ENCODE results near the gene ADAM19. TPM values are rescaled to one million over a fixed set of nuclear protein-coding genes. Genes with fewer than 3 reads are reported as not detected.

Gene ADAM19
- total RNA-seq, 2 donors from 2014 or later: 1.3 to 1.6 TPM

DNA sequence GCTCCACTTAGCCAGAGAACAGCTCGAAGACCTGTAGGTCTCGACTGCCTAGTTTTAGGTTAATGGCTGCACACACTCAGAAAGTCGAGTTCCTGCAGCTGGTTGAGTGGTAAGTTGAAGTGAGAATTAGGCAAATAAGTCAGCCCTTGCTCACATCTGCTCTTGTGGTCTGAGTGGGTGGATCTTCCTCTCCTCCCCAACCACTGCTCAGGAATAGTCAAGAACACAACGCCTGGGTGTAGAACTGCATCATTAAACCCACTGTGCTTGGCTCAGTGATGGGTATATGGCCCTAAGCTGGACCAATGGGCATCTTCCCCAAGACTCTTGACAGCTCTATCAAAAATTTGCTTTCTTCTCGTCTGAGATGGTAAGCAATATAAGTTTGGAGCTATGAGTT, 20.9 kb upstream of the ADAM19 start:
- Histone ChIP-seq H3K27ac (no peak overlapping the region), H3K4me1 (no peaks in the 10 kb centered on the region), H3K27me3 (no peaks in the 10 kb centered on the region), H3K9me3 (no peaks in the 10 kb centered on the region), H3K4me3 (no peak overlapping the region), H3K36me3 (replicated peaks in 1 of 2; ENCODE audit: insufficient read depth in 1 of 2, low read depth in 2 of 2) (no peaks in the 10 kb centered on the region)
- no peak for TF ChIP-seq POLR2A (IDR thresholded peaks at IDR 0.05)
- TF ChIP-seq, protein P1, sequence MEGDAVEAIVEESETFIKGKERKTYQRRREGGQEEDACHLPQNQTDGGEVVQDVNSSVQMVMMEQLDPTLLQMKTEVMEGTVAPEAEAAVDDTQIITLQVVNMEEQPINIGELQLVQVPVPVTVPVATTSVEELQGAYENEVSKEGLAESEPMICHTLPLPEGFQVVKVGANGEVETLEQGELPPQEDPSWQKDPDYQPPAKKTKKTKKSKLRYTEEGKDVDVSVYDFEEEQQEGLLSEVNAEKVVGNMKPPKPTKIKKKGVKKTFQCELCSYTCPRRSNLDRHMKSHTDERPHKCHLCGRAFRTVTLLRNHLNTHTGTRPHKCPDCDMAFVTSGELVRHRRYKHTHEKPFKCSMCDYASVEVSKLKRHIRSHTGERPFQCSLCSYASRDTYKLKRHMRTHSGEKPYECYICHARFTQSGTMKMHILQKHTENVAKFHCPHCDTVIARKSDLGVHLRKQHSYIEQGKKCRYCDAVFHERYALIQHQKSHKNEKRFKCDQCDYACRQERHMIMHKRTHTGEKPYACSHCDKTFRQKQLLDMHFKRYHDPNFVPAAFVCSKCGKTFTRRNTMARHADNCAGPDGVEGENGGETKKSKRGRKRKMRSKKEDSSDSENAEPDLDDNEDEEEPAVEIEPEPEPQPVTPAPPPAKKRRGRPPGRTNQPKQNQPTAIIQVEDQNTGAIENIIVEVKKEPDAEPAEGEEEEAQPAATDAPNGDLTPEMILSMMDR (IDR thresholded peaks at IDR 0.05): no peak
- 54 to 72% methylated on average over 5 of the region's 5 CpGs for WGBS, 2 donors
- intact Hi-C loops (cut with DNase I): no loop called here
- ATAC-seq (no peak), DNase-seq (peak in 1 of 4 donors; percentile 10)

DNA sequence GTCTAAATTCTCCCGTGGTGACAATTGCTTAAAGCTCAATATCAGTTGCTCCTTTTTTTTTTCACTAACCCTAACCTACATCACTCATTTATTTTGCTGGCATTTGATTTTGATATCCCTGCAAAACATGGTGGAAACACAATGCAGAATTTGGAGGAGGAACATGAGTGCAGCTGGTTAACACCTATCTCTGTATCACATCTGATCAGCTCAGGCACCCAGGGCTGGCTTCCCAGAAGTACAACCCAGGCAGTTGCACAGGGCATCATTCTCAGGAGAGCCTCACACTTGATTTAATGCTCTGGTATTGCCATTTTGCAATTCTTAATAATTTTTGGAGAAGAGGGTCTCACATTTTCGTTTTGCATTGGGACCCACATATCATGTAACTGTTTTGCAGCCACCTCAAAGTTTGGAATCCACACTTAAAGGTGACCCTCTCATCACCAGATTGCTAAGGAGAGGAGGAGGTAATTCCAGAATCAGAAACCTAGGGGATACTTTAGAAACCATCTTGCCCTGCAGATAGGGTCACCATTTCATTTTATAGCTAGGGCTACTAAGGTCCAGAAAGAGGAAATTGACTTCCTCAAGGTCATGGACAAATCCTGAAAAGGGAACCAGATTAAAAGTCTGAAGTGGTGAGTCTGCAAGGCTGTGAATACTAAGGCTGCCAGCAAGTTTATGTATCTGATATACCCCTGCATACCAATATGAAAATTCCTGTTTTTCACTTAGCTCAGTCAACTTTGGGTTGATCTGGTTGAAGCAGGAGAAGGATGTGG, 19.3 kb upstream of the ADAM19 start:
- 45 to 46% methylated on average over 2 of the region's 2 CpGs for WGBS, 2 donors
- no peak overlapping the region for H3K27ac ChIP-seq
- intact Hi-C loops (cut with DNase I): no loop called here
- ATAC-seq (no peak), DNase-seq (no peak)
- no peaks in the 10 kb centered on the region for H3K9me3 ChIP-seq
- TF ChIP-seq, protein P1 (IDR thresholded peaks at IDR 0.05): no peak
- TF ChIP-seq POLR2A (IDR thresholded peaks at IDR 0.05): no peak
- no peaks in the 10 kb centered on the region for H3K4me1 ChIP-seq
- H3K36me3 ChIP-seq (replicated peaks in 1 of 2; ENCODE audit: insufficient read depth in 1 of 2, low read depth in 2 of 2): no peaks in the 10 kb centered on the region
- no peaks in the 10 kb centered on the region for H3K27me3 ChIP-seq
- no peak overlapping the region for H3K4me3 ChIP-seq

DNA sequence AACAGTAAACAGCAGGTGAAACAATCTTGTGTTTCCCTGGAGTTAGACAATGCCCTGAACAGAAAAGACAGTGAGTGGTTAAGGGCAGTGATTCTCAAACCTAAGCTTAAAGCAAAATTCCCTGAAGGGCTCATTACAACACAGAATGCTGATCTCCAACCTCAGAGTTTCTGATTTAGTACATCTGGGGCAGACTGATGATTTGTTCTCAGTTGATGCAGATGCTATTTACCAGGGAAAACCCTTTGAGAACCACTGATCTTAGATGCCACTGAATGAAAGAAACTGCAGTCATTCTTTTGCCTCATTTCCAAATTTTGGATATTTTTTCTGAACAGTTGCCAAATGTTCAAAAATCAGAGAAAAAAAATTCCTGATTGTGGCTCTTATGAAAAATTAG, 18.7 kb upstream of the ADAM19 start:
- H3K27me3 ChIP-seq: no peaks in the 10 kb centered on the region
- H3K4me1 ChIP-seq: no peaks in the 10 kb centered on the region
- intact Hi-C loops (cut with DNase I): no loop called here
- no peaks in the 10 kb centered on the region for H3K9me3 ChIP-seq
- no peak for TF ChIP-seq POLR2A (IDR thresholded peaks at IDR 0.05)
- TF ChIP-seq, protein P1 (IDR thresholded peaks at IDR 0.05): no peak
- H3K27ac ChIP-seq: no peak overlapping the region
- no peak overlapping the region for H3K4me3 ChIP-seq
- ATAC-seq: no peak
- H3K36me3 ChIP-seq (replicated peaks in 1 of 2; ENCODE audit: insufficient read depth in 1 of 2, low read depth in 2 of 2): no peaks in the 10 kb centered on the region
- no peak for DNase-seq

DNA sequence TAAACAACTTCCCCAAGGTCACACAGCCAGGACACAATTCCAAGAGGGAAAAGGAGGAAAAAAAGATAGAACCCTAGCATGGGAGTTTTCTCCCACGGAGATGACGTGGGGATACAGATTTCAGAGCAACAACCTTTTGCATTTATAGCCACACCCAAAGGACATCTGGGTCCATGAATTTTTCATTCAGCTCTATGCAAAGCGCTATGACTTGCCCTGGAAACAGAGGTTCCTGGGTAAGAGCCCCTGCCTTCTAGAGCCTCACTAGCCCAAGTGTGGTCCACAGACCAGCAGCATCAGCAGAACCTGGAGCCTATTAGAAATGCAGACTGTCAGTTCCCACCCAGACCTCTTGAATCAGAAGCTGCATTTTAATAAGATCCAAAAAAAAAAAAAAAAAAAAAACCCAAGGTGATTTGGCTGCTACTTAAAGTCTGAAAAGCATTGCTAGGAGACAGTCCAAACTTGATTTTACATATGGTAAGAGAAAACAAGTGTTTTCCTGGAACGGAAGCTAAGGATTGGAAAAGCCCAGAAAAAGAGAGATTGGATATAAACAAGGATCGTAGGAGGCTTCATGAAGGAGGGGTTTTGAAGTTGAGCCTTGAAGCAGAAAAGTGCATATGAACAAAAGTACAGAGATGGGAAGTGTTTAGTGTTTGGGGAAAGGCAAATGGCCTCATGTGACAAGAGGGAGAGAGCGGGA, 17.6 kb upstream of the ADAM19 start:
- no peaks in the 10 kb centered on the region for H3K36me3 ChIP-seq (replicated peaks in 1 of 2; ENCODE audit: insufficient read depth in 1 of 2, low read depth in 2 of 2)
- no peak for TF ChIP-seq POLR2A (IDR thresholded peaks at IDR 0.05)
- TF ChIP-seq, protein P1 (IDR thresholded peaks at IDR 0.05): no peak
- no peak overlapping the region for H3K4me3 ChIP-seq
- H3K4me1 ChIP-seq: no peaks in the 10 kb centered on the region
- no peaks in the 10 kb centered on the region for H3K9me3 ChIP-seq
- H3K27me3 ChIP-seq: no peaks in the 10 kb centered on the region
- WGBS, 2 donors: 79 to 87% methylated on average over 6 of the region's 6 CpGs
- DNase-seq (no peak), ATAC-seq (no peak)
- no peak overlapping the region for H3K27ac ChIP-seq
- intact Hi-C loops (cut with DNase I): no loop called here

All from body of pancreas (tissue), 4 donors.